ENCODE measurements around the gene RHOB.
A peak's percentile ranks its signal among the peaks of the same experiment; 100 is the strongest.

Gene RHOB

GRCh38 chr2:20440001-20440560 is 6.8 kb upstream of the RHOB start:
- Histone ChIP-seq H3K27ac (no peak overlapping the region), H2AFZ (no peak overlapping the region), H3K4me1 (no peaks in the 10 kb centered on the region), H3K4me2 (ENCODE audit: low read length) (no peak overlapping the region), H3K9ac (no peak overlapping the region), H3K27me3 (ENCODE audit: control insufficient read depth, insufficient read depth, low read length) (no peaks in the 10 kb centered on the region), H3K79me2 (no peaks in the 10 kb centered on the region), H3K36me3 (ENCODE audit: control insufficient read depth, insufficient read depth, low read length) (no peaks in the 10 kb centered on the region), H3K4me3 (ENCODE audit: low read depth, low read length) (no peak overlapping the region), H3K9me3 (ENCODE audit: control insufficient read depth, low read length) (no peaks in the 10 kb centered on the region)
- TF ChIP-seq CTCF (IDR thresholded peaks at IDR 0.05), result no peak

- no peak overlapping the region for H3K4me2 ChIP-seq (ENCODE audit: low read length)
- H2AFZ ChIP-seq, result no peak overlapping the region
- H3K9ac ChIP-seq, result no peak overlapping the region
- no peaks in the 10 kb centered on the region for H3K27me3 ChIP-seq (ENCODE audit: control insufficient read depth, insufficient read depth, low read length)
- H3K4me1 ChIP-seq, result no peaks in the 10 kb centered on the region
- peak; percentile 76 for TF ChIP-seq CTCF (IDR thresholded peaks at IDR 0.05)
- peaks cover 10% of the 10 kb centered on the region for H3K79me2 ChIP-seq
- peak overlapping the region; percentile 21 for H3K27ac ChIP-seq
- no peaks in the 10 kb centered on the region for H3K9me3 ChIP-seq (ENCODE audit: control insufficient read depth, low read length)
- H3K4me3 ChIP-seq (ENCODE audit: low read depth, low read length), result no peak overlapping the region
- peaks cover 2% of the 10 kb centered on the region for H3K36me3 ChIP-seq (ENCODE audit: control insufficient read depth, insufficient read depth, low read length)
Observed at GRCh38 chr2:20443276-20443920, 3.5 kb upstream of the RHOB start.

- H3K9me3 ChIP-seq (ENCODE audit: control insufficient read depth, low read length), result no peaks in the 10 kb centered on the region
- H3K27ac ChIP-seq, result peak overlapping the region; percentile 1
- H3K36me3 ChIP-seq (ENCODE audit: control insufficient read depth, insufficient read depth, low read length), result peaks cover 2% of the 10 kb centered on the region
- no peaks in the 10 kb centered on the region for H3K27me3 ChIP-seq (ENCODE audit: control insufficient read depth, insufficient read depth, low read length)
- peaks cover 10% of the 10 kb centered on the region for H3K79me2 ChIP-seq
- TF ChIP-seq CTCF (IDR thresholded peaks at IDR 0.05), result no peak
- H3K4me1 ChIP-seq, result peaks cover under 1% of the 10 kb centered on the region
- no peak overlapping the region for H2AFZ ChIP-seq
- H3K4me3 ChIP-seq (ENCODE audit: low read depth, low read length), result no peak overlapping the region
- no peak overlapping the region for H3K9ac ChIP-seq
- H3K4me2 ChIP-seq (ENCODE audit: low read length), result peak overlapping the region; percentile 17
Observed at GRCh38 chr2:20444101-20444992, 2.5 kb upstream of the RHOB start.

GRCh38 chr2:20444993-20445910 is 1.6 kb upstream of the RHOB start:
- Histone ChIP-seq H3K4me3 (ENCODE audit: low read depth, low read length) (no peak overlapping the region), H3K27me3 (ENCODE audit: control insufficient read depth, insufficient read depth, low read length) (no peaks in the 10 kb centered on the region), H3K27ac (no peak overlapping the region), H3K9ac (no peak overlapping the region), H3K4me1 (peaks cover 10% of the 10 kb centered on the region), H3K36me3 (ENCODE audit: control insufficient read depth, insufficient read depth, low read length) (peaks cover 2% of the 10 kb centered on the region), H3K79me2 (peaks cover 10% of the 10 kb centered on the region), H2AFZ (no peak overlapping the region), H3K4me2 (ENCODE audit: low read length) (peak overlapping the region; percentile 17), H3K9me3 (ENCODE audit: control insufficient read depth, low read length) (no peaks in the 10 kb centered on the region)
- no peak for TF ChIP-seq CTCF (IDR thresholded peaks at IDR 0.05)

Measured in parathyroid adenoma (tissue), 2 donors.